NCI-H2029 treated with DMSO at 0.1 percent for 48 hours (cell line): Measurements from ENCODE around the gene UNC13B.
A peak's percentile ranks its signal among the peaks of the same experiment; 100 is the strongest.
"Not testable (repeated sequence)": the region's sequence is repeated elsewhere in the genome, so short reads cannot be mapped to it uniquely, and the experiment has no call there.

ENCODE experiments used
- DNase-seq: peaks from one replicate; lab custom pipeline; 2025; lab: John Stamatoyannopoulos, UW

The UNC13B gene

GRCh38 chr9:35161713-35162604 is at the start of gene UNC13B:
Gene UNC13B, plus strand, starts transcription at chr9:35162009. Its CDS starts 275 bp downstream, at chr9:35162284.
- peak; percentile 86 for DNase-seq

GRCh38 chr9:35112257-35113020 is 49.4 kb upstream of the UNC13B start:
- no peak for DNase-seq

- peak; percentile 75 for DNase-seq
Measured at GRCh38 chr9:35114113-35114839, 47.5 kb upstream of the UNC13B start.

- DNase-seq, result no peak
Measured at GRCh38 chr9:35114840-35115628, 46.8 kb upstream of the UNC13B start.

GRCh38 chr9:35115680-35116538 is 45.9 kb upstream of the UNC13B start, which contains the start of gene ATOSB:
Gene ATOSB, minus strand, starts transcription at chr9:35115862. Its CDS starts 7,588 bp downstream, at chr9:35108274.
- DNase-seq, result peak; percentile 93

- no peak for DNase-seq
Measured at GRCh38 chr9:35116539-35116897, 45.3 kb upstream of the UNC13B start.

GRCh38 chr9:35116898-35117551 is 44.8 kb upstream of the UNC13B start:
- DNase-seq, result peak; percentile 82

GRCh38 chr9:35134920-35135319 is 26.9 kb upstream of the UNC13B start:
- DNase-seq, result no peak

GRCh38 chr9:35135988-35136387 is 25.8 kb upstream of the UNC13B start:
- no peak for DNase-seq

- DNase-seq, result no peak
Measured at GRCh38 chr9:35136866-35137265, 24.9 kb upstream of the UNC13B start.

- no peak for DNase-seq
Measured at GRCh38 chr9:35140093-35140492, 21.7 kb upstream of the UNC13B start.

- no peak for DNase-seq
Measured at GRCh38 chr9:35142037-35142436, 19.8 kb upstream of the UNC13B start.

GRCh38 chr9:35147941-35148563 is 13.8 kb upstream of the UNC13B start:
- DNase-seq, result not testable (repeated sequence)

GRCh38 chr9:35152926-35153325 is 8.9 kb upstream of the UNC13B start:
- DNase-seq, result no peak

GRCh38 chr9:35156781-35157180 is 5.0 kb upstream of the UNC13B start:
- no peak for DNase-seq

- DNase-seq, result not testable (repeated sequence)
Measured at GRCh38 chr9:35157836-35158235, 4.0 kb upstream of the UNC13B start.

- no peak for DNase-seq
Measured at GRCh38 chr9:35158501-35159280, 3.1 kb upstream of the UNC13B start.

GRCh38 chr9:35162605-35163315 is 951 bp downstream of the UNC13B start:
- DNase-seq, result peak; percentile 58
